SK-N-SH (cell line): ENCODE measurements around the gene TKT.

Experiments
- CHD2 ChIP-seq: fragments of 150-350 bp; IDR thresholded peaks from 2 replicates; pipeline ENCODE4 v1.6.1; 2018; ENCODE audit warnings: low read length; ENCODE audit not compliant: partially characterized antibody
- CTCF ChIP-seq: fragments of 200-600 bp; sonication (generic); IDR thresholded peaks from 2 replicates; pipeline ENCODE4 v1.6.1; 2017; ENCODE audit warnings: antibody characterized with exemption, mild to moderate bottlenecking, moderate library complexity
- EZH2phosphoT487 ChIP-seq: fragments of 200-600 bp; sonication (generic); IDR thresholded peaks from 2 replicates; pipeline ENCODE4 v1.6.1; 2017; ENCODE audit warnings: low read depth, mixed run types, mild to moderate bottlenecking, antibody characterized with exemption, moderate library complexity, borderline replicate concordance
- MAX ChIP-seq: IDR thresholded peaks from 2 replicates; pipeline ENCODE4 v1.4.0; 2012; ENCODE audit warnings: low read depth
- POLR2AphosphoS5 ChIP-seq: IDR thresholded peaks from 2 replicates; pipeline ENCODE4 v1.6.1; 2012; ENCODE audit warnings: low read depth, low read length
- RCOR1 ChIP-seq: fragments of 150-350 bp; IDR thresholded peaks from 2 replicates; pipeline ENCODE4 v1.6.1; 2017; ENCODE audit warnings: antibody characterized with exemption, low read length
- REST ChIP-seq: IDR thresholded peaks from 2 replicates; pipeline ENCODE4 v1.6.1; 2012; ENCODE audit warnings: mild to moderate bottlenecking, low read depth, low read length, moderate library complexity
- RFX5 ChIP-seq: IDR thresholded peaks from 2 replicates; pipeline ENCODE4 v1.6.1; 2012; ENCODE audit warnings: mild to moderate bottlenecking, improper control_type of control experiment, low read length
- TAF1 ChIP-seq: IDR thresholded peaks from 2 replicates; pipeline ENCODE4 v1.6.1; 2012; ENCODE audit warnings: low read depth, mild to moderate bottlenecking, low read length, moderate library complexity, borderline replicate concordance
- USF2 ChIP-seq: fragments of 150-350 bp; IDR thresholded peaks from 2 replicates; pipeline ENCODE4 v1.6.1; 2017; ENCODE audit warnings: antibody characterized with exemption, low read length, low read depth, borderline replicate concordance
- YY1 ChIP-seq: IDR thresholded peaks from 2 replicates; pipeline ENCODE4 v1.4.0; 2012; ENCODE audit warnings: low read depth, mild to moderate bottlenecking
- ZBTB33 ChIP-seq: IDR thresholded peaks from 2 replicates; pipeline ENCODE4 v1.4.0; 2012; ENCODE audit warnings: low read depth, borderline replicate concordance

- TF ChIP-seq CTCF (no peak), REST (no peak), RCOR1 (no peak), POLR2AphosphoS5 (no peak), ZBTB33 (no peak), MAX (no peak), RFX5 (no peak), TAF1 (no peak), USF2 (no peak), EZH2phosphoT487 (no peak), CHD2 (no peak), YY1 (no peak)
Observed at GRCh38 chr3:53226841-53227407, 28.9 kb downstream of the TKT start.
